ENCODE measurements around the gene SLC4A4.

DNA sequence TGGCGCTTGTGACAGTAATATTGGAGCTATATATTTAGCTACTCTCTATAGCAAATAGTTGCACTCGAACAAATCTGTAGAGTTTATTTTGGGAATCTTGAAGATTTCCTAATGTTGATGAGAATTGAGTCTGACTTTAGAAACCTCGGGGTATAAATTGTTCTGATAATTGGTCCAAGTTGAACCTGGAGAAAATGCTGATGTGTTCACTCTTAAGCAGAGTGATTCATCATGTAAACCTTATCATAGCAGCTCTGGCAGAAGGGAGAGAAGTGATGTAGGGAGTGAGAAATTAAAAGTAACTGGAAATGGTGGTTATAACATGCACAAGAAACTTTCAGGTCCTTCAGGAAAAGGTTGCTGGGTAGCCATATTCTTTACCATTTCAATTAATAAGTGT lies 16.4 kb upstream of the SLC4A4 start:
- TF ChIP-seq, protein P1, sequence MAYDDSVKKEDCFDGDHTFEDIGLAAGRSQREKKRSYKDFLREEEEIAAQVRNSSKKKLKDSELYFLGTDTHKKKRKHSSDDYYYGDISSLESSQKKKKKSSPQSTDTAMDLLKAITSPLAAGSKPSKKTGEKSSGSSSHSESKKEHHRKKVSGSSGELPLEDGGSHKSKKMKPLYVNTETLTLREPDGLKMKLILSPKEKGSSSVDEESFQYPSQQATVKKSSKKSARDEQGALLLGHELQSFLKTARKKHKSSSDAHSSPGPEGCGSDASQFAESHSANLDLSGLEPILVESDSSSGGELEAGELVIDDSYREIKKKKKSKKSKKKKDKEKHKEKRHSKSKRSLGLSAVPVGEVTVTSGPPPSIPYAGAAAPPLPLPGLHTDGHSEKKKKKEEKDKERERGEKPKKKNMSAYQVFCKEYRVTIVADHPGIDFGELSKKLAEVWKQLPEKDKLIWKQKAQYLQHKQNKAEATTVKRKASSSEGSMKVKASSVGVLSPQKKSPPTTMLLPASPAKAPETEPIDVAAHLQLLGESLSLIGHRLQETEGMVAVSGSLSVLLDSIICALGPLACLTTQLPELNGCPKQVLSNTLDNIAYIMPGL (CRISPR knock-in tag; IDR thresholded peaks at IDR 0.05; ENCODE audit: borderline replicate concordance in 1 of 2, low read depth in 1 of 2), result no peak
- TF ChIP-seq HDAC6 (IDR thresholded peaks at IDR 0.05; ENCODE audit: low read depth, low read length), result no peak
- TF ChIP-seq, protein P2, sequence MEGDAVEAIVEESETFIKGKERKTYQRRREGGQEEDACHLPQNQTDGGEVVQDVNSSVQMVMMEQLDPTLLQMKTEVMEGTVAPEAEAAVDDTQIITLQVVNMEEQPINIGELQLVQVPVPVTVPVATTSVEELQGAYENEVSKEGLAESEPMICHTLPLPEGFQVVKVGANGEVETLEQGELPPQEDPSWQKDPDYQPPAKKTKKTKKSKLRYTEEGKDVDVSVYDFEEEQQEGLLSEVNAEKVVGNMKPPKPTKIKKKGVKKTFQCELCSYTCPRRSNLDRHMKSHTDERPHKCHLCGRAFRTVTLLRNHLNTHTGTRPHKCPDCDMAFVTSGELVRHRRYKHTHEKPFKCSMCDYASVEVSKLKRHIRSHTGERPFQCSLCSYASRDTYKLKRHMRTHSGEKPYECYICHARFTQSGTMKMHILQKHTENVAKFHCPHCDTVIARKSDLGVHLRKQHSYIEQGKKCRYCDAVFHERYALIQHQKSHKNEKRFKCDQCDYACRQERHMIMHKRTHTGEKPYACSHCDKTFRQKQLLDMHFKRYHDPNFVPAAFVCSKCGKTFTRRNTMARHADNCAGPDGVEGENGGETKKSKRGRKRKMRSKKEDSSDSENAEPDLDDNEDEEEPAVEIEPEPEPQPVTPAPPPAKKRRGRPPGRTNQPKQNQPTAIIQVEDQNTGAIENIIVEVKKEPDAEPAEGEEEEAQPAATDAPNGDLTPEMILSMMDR (CRISPR knock-in tag; IDR thresholded peaks at IDR 0.05), result no peak
- no peak for TF ChIP-seq NR3C1 (CRISPR knock-in tag; IDR thresholded peaks at IDR 0.05)

Measured in HepG2 (cell line).